Measurements from ENCODE around the gene POLR2F. TPM values are rescaled to one million over a fixed set of nuclear protein-coding genes. Genes with fewer than 3 reads are reported as not detected.

POLR2F gene
- total and polyA plus RNA-seq, 9 of the 15 experiments (the other 6 are each of a cell fraction or from before 2014, with no cell fraction given): 98.9 to 410 (median 168) TPM

- TF ChIP-seq SMC3 (conservative IDR thresholded peaks at IDR 0.05; ENCODE audit: insufficient read depth, low read depth, low read length): no peak
- TF ChIP-seq USF1 (CRISPR knock-in tag; IDR thresholded peaks at IDR 0.05): no peak
- TF ChIP-seq SP1 (CRISPR knock-in tag; IDR thresholded peaks at IDR 0.05): 0 out of 2 replicates have a peak, but pooled peaks have one; percentile 51
- no peak for TF ChIP-seq E2F3 (CRISPR knock-in tag; IDR thresholded peaks at IDR 0.05)
- peak; percentile 26 to 50; a peak in 1 of 4 replicates for TF ChIP-seq UBTF (IDR thresholded peaks at IDR 0.05; ENCODE audit: borderline replicate concordance in 1 of 2, low read depth in 2 of 2, low read length in 2 of 2)
- TF ChIP-seq ATF1 (CRISPR knock-in tag; IDR thresholded peaks at IDR 0.05): no peak
- no peak for TF ChIP-seq ATF1 (tag; IDR thresholded peaks at IDR 0.05)
- TF ChIP-seq ZNF584 (CRISPR knock-in tag; IDR thresholded peaks at IDR 0.05; ENCODE audit: low read depth): no peak
- no peak for TF ChIP-seq TGIF2 (CRISPR knock-in tag; IDR thresholded peaks at IDR 0.05)
- TF ChIP-seq CTBP1 (IDR thresholded peaks at IDR 0.05; ENCODE audit: borderline replicate concordance): peak; percentile 72
- no peak for TF ChIP-seq ZNF175 (CRISPR knock-in tag; IDR thresholded peaks at IDR 0.05; ENCODE audit: low read depth)
- TF ChIP-seq THAP7 (CRISPR knock-in tag; IDR thresholded peaks at IDR 0.05): no peak
- no peak for TF ChIP-seq HEY1 (CRISPR knock-in tag; IDR thresholded peaks at IDR 0.05; ENCODE audit: borderline replicate concordance)
- TF ChIP-seq XRCC5 (IDR thresholded peaks at IDR 0.05; ENCODE audit: low read depth, low read length): no peak
- no peak for TF ChIP-seq NR1H2 (CRISPR knock-in tag; IDR thresholded peaks at IDR 0.05)
- TF ChIP-seq NR2C2 (CRISPR knock-in tag; IDR thresholded peaks at IDR 0.05): 0 out of 2 replicates have a peak, but pooled peaks have one; percentile 28
- TF ChIP-seq NR2C2 (tag; IDR thresholded peaks at IDR 0.05): no peak
Measured at GRCh38 chr22:37905534-37906363, 47.8 kb upstream of the POLR2F start, which contains the start of gene MICALL1 (continued).
